Measurements from ENCODE around the gene SCAMP4.
"Not testable (repeated sequence)": the region's sequence is repeated elsewhere in the genome, so short reads cannot be mapped to it uniquely, and the experiment has no call there.

The SCAMP4 gene

GRCh38 chr19:1882786-1883692, 22.2 kb upstream of the SCAMP4 start:
- DNase-seq: peak in 3 of 14 donors; percentile 45 to 58 (median 53)

- peak in 1 of 14 donors; percentile 15 for DNase-seq
These were observed 21.4 kb upstream of the SCAMP4 start for GRCh38 chr19:1883784-1884183.

GRCh38 chr19:1884291-1884718, 20.9 kb upstream of the SCAMP4 start:
- DNase-seq: no peak

- peak in 2 of 14 donors; percentile 16 to 51 for DNase-seq
These were observed 20.4 kb upstream of the SCAMP4 start for GRCh38 chr19:1884719-1885334.

- peak; percentile 39 to 95 (median 84) for DNase-seq
These were observed 19.6 kb upstream of the SCAMP4 start, which contains the start of gene ABHD17A for GRCh38 chr19:1885398-1886119. ABHD17A (minus strand) TSS chr19:1885496; CDS start chr19:1881566, 3,930 bp downstream.

GRCh38 chr19:1886360-1886759, 18.8 kb upstream of the SCAMP4 start:
- DNase-seq: not testable (repeated sequence)

GRCh38 chr19:1888385-1888784, 16.8 kb upstream of the SCAMP4 start:
- no peak for DNase-seq

- DNase-seq: no peak
These were observed 15.3 kb upstream of the SCAMP4 start for GRCh38 chr19:1889907-1890306.

- no peak for DNase-seq
These were observed 11.4 kb upstream of the SCAMP4 start for GRCh38 chr19:1893791-1894190.

- no peak for DNase-seq
These were observed 8.7 kb upstream of the SCAMP4 start for GRCh38 chr19:1896508-1896907.

GRCh38 chr19:1901940-1902404, 3.2 kb upstream of the SCAMP4 start:
- peak in 7 of 14 donors; percentile 12 to 51 (median 40) for DNase-seq

- no peak for DNase-seq
These were observed 2.3 kb upstream of the SCAMP4 start for GRCh38 chr19:1902923-1903322.

GRCh38 chr19:1904860-1905109, 414 bp upstream of the SCAMP4 start:
- no peak for DNase-seq

- no peak for DNase-seq
These were observed 720 bp downstream of the SCAMP4 start for GRCh38 chr19:1905863-1906375.

- DNase-seq: no peak
These were observed 1.9 kb downstream of the SCAMP4 start for GRCh38 chr19:1906985-1907562.

GRCh38 chr19:1907563-1908363, 2.6 kb downstream of the SCAMP4 start:
- peak in 10 of 14 donors; percentile 12 to 76 (median 46) for DNase-seq

- DNase-seq: peak in 1 of 14 donors; percentile 64
These were observed 3.1 kb downstream of the SCAMP4 start for GRCh38 chr19:1908364-1908678.

- peak in 3 of 14 donors; percentile 33 to 63 (median 36) for DNase-seq
These were observed 4.5 kb downstream of the SCAMP4 start for GRCh38 chr19:1909761-1910080.

- DNase-seq: peak in 6 of 14 donors; percentile 15 to 65 (median 28)
These were observed 5.0 kb downstream of the SCAMP4 start for GRCh38 chr19:1910177-1910576.

- no peak for DNase-seq
These were observed 5.9 kb downstream of the SCAMP4 start for GRCh38 chr19:1911098-1911497.

GRCh38 chr19:1911995-1912394, 6.8 kb downstream of the SCAMP4 start:
- DNase-seq: no peak

Data from C1 segment of cervical spinal cord (tissue), 14 donors.